RWPE2 (cell line): ENCODE results near the gene ATP10A.

Experiments
- ATAC-seq: fragments of 200-7000 bp; cut with Tn5 transposase; 3 replicates; pipeline ENCODE4 v1.9.1; 2021; ENCODE audit warnings: low read depth
- DNase-seq: peaks from one replicate; pipeline ENCODE4 v3.0.0-alpha.2; 2020; ENCODE audit warnings: low spot score
- H3K27ac ChIP-seq: fragments of 450-650 bp; 2 replicates; pipeline ENCODE4 v1.5.1; 2017; ENCODE audit warnings: mild to moderate bottlenecking; ENCODE audit not compliant: poor library complexity, severe bottlenecking
- H3K27me3 ChIP-seq: fragments of 250-450 bp; sonication (Bioruptor Pico); 2 replicates; pipeline ENCODE4 v1.5.1; 2021; ENCODE audit warnings: mild to moderate bottlenecking, moderate library complexity; ENCODE audit not compliant: insufficient read depth, poor library complexity, severe bottlenecking
- H3K36me3 ChIP-seq: fragments of 250-450 bp; sonication (Bioruptor Pico); 2 replicates; pipeline ENCODE4 v1.5.1; 2020; ENCODE audit warnings: low read depth, mild to moderate bottlenecking, moderate library complexity
- H3K4me1 ChIP-seq: fragments of 250-450 bp; sonication (Bioruptor Pico); 2 replicates; pipeline ENCODE4 v1.5.1; 2021; ENCODE audit warnings: mild to moderate bottlenecking, moderate library complexity; ENCODE audit not compliant: insufficient read depth, poor library complexity, severe bottlenecking
- H3K4me3 ChIP-seq: fragments of 250-450 bp; sonication (Bioruptor Pico); 2 replicates; pipeline ENCODE4 v1.5.1; 2021; ENCODE audit warnings: mild to moderate bottlenecking, moderate library complexity; ENCODE audit not compliant: severe bottlenecking
- H3K9me3 ChIP-seq: fragments of 250-450 bp; sonication (Bioruptor Pico); 2 replicates; pipeline ENCODE4 v1.5.1; 2021; ENCODE audit warnings: mild to moderate bottlenecking, moderate library complexity; ENCODE audit not compliant: severe bottlenecking
- TF ChIP-seq, protein P1 (sequence below): fragments of 450-650 bp; IDR thresholded peaks from one replicate; pipeline ENCODE4 v1.5.1; 2017; ENCODE audit warnings: mild to moderate bottlenecking, moderate library complexity; ENCODE audit not compliant: poor library complexity, severe bottlenecking

ATP10A gene

DNA sequence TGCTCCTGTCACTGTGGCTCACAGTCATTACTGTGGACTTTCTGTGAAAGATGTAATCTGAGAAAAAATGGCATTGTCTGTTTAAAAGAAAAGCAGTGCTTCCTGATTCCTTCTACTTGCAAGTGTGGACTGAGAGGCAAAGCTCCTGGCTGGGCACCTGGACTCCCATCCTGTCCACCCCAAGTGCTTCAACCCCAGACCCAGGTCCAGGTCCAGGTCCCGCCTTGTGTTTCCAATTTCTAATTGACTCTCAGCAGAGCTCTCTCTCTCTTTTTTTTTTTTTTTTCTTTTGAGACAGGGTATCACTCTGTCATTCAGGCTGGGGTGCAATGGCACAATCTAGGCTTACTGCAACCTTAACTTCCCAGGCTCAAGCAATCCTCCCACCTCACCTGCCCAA lies 94.9 kb downstream of the ATP10A start:
- no peaks in the 10 kb centered on the region for H3K36me3 ChIP-seq
- no peaks in the 10 kb centered on the region for H3K4me1 ChIP-seq
- ATAC-seq (no peak), DNase-seq (no peak)
- H3K27me3 ChIP-seq: no peaks in the 10 kb centered on the region
- no peaks in the 10 kb centered on the region for H3K9me3 ChIP-seq
- no peak overlapping the region for H3K4me3 ChIP-seq
- H3K27ac ChIP-seq: no peak overlapping the region
- TF ChIP-seq, protein P1, sequence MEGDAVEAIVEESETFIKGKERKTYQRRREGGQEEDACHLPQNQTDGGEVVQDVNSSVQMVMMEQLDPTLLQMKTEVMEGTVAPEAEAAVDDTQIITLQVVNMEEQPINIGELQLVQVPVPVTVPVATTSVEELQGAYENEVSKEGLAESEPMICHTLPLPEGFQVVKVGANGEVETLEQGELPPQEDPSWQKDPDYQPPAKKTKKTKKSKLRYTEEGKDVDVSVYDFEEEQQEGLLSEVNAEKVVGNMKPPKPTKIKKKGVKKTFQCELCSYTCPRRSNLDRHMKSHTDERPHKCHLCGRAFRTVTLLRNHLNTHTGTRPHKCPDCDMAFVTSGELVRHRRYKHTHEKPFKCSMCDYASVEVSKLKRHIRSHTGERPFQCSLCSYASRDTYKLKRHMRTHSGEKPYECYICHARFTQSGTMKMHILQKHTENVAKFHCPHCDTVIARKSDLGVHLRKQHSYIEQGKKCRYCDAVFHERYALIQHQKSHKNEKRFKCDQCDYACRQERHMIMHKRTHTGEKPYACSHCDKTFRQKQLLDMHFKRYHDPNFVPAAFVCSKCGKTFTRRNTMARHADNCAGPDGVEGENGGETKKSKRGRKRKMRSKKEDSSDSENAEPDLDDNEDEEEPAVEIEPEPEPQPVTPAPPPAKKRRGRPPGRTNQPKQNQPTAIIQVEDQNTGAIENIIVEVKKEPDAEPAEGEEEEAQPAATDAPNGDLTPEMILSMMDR: no peak

- no peak overlapping the region for H3K4me3 ChIP-seq
- no peaks in the 10 kb centered on the region for H3K27me3 ChIP-seq
- DNase-seq (no peak), ATAC-seq (no peak; the same call in 1 of the 3 replicates)
- no peaks in the 10 kb centered on the region for H3K36me3 ChIP-seq
- no peak overlapping the region for H3K27ac ChIP-seq
- TF ChIP-seq, protein P1: no peak
- no peaks in the 10 kb centered on the region for H3K9me3 ChIP-seq
- H3K4me1 ChIP-seq: no peaks in the 10 kb centered on the region
Measured at GRCh38 chr15:25767356-25768151, 95.6 kb downstream of the ATP10A start.

- no peaks in the 10 kb centered on the region for H3K4me1 ChIP-seq
- DNase-seq: no peak
- ATAC-seq: no peak
- no peaks in the 10 kb centered on the region for H3K36me3 ChIP-seq
- H3K27me3 ChIP-seq: no peaks in the 10 kb centered on the region
- H3K4me3 ChIP-seq: no peak overlapping the region
- no peak overlapping the region for H3K27ac ChIP-seq
- TF ChIP-seq, protein P1: no peak
- H3K9me3 ChIP-seq: no peaks in the 10 kb centered on the region
Measured at GRCh38 chr15:25766417-25766816, 96.7 kb downstream of the ATP10A start.

DNA sequence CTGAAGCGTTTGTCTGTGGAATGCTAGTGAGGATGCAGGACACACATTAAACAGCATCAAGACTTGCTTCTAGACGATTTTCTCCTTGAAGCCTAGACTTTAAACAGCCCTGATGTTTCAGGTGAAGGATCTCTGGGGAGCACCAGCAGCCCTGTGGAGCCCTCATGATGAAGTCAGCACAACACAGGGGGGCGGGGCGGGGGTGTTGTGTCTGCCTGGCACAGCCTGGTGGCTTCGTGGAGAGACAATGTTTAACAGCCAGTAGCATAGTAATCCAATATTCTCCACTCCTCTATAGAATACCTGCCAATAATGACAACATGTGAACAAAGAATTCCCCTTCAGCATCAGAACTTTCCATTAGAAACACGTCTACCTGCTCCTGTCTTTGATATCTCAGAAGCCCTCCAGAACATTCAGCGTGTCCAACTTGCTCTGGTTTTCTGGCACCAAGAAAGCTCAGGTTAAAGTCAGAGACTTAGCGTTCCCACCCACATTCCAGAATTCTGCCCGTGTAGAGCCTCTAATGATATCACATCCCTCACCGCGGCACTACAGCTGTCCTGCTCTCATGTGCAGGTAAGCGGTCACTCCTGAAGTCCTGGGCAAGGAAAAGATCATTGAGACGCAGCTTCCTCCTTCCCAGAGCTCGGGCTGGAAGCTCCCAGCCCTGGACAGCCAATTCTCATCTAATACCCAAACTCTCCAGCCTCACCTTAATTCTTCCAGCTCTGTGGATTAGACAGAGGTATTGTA lies 98.0 kb downstream of the ATP10A start:
- no peaks in the 10 kb centered on the region for H3K4me1 ChIP-seq
- no peak overlapping the region for H3K4me3 ChIP-seq
- no peaks in the 10 kb centered on the region for H3K36me3 ChIP-seq
- DNase-seq: no peak
- H3K9me3 ChIP-seq: no peaks in the 10 kb centered on the region
- no peaks in the 10 kb centered on the region for H3K27me3 ChIP-seq
- no peak overlapping the region for H3K27ac ChIP-seq
- no peak for ATAC-seq
- TF ChIP-seq, protein P1: no peak
